GM21737 (cell line): Measurements from ENCODE around the gene PSMD3.

Source experiments
- ATAC-seq: cut with Tn5 transposase; IDR thresholded peaks from one replicate; pipeline ENCODE4 v1.9.1; 2021; ENCODE audit warnings: mild to moderate bottlenecking, moderate library complexity; ENCODE audit not compliant: unreplicated experiment

PSMD3 gene

GRCh38 chr17:40019140-40019991, 38.8 kb downstream of the PSMD3 start:
- ATAC-seq = no peak

GRCh38 chr17:40020146-40020545, 39.5 kb downstream of the PSMD3 start:
- ATAC-seq = no peak

DNA sequence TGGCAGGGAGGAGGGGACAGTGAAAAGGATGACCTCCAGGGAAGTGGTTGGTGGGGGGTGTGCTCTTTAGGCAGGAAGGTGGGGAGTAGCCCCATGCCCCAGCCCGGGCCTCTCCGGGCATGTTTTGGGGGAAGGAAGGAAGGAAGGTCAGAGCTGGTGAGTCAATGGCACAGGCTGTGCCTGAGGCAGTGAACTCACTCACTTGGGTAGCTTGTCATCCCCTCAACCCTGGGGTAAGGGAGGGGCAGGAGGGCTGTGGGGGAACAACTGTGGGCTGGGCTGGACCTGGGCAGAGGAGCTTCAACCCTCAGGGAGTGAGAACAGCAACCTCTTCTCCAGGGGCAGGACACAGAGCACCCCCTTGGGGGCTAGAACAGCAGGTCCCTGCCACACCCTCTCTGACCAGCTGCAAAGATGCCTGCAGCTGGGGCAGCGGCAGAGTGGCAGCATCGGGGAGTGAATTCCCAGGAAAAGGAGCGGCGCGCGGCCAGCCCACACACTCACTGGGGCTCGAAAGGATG, 40.9 kb downstream of the PSMD3 start:
- ATAC-seq = no peak

DNA sequence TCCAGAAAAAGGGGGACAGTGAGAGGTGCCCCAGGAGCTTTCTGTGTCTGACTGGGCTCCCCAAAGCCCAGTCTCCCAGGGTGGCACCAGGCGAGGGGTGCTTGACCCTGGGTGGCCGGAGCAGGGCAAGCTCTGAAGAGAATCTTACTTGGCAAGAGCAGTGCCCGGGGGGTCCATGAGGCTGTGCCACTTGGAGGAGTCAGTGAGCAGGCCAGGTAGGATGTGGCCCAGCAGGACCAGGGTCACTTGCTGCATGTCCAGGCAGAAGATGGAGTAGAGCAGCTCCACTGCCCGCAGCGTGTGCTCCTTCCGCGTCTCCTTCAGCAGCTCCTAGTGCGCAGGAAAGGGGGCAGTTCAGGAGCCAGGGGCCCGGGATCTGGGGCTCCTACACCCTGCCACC, 41.9 kb downstream of the PSMD3 start:
- no peak for ATAC-seq

DNA sequence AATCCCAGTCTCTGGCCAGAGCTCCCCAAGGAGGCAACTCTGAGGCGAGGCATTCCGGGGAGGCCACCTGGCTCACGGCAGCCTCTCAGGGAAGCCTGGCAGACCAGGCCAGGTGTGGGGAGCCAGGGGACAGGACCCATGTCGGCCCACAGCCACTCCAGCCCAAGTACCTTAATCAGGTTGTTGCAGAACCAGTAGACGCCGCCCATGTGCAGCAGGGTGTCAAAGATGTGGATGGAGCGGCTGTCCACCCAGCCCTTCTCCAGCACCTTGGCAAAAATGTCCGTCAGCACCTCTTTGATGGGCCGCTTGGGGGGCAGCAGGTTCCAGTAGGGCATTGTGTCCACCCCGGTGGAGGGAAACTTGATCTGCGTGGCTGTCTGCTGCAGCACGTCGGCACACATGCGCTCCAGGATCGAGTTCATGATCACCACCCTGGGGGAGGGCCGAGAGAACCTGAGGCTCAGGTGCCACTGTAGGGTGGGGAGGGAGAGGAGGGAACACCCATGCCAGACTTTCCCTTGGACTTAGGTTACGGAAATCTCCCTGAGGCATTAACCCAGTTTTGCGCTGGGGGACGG, 42.4 kb downstream of the PSMD3 start:
- no peak for ATAC-seq

DNA sequence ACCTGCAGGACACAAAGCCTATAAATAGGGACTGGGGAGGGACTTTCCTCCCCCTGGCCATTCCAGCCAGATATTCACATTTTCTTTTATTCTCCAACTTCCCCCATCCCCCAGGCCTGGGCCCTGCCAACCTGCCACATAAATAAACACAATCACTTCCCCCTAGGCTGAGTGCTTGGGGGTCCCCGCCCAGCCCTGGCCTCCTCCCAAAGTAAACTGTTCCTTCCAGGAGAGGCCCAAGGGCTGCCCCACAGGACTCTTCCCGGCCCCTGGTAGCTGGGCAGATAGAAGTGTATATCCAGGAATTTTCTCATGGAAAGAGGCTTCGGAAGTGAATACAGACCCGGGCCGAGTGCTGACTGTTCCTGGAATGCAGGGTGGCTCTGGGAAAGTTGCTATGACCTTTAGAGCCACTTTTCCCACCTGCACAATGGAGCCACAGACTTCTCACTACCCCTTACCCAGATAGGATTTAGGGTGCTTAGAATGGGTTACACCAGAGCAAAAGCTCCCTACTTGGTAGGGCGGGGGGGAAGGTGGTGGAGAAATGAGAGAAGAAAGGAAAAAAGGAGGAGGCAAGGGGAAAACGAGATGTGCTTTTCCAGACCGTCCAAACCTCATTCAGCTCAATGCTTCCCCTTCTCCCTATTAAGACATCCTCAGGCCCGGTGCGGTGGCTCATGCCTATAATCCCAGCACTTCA, 43.1 kb downstream of the PSMD3 start:
- ATAC-seq = no peak

DNA sequence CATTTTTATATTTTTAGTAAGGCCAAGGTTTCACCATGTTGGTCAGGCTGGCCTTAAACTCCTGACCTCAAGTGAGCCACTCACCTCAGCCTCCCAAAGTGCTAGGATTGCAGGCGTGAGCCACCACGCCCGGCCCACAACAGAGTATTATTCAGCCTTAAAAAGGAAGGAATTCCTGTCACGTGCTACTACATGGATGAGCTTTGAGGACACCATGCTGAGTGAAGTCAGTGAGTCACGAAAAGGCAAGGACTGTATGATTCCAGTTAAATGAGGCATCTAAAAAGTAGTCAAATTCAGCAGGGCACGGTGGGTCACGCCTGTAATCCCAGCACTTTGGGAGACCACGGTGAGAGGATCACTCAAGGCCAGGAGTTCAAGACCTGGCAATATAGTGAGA, 44.3 kb downstream of the PSMD3 start:
- ATAC-seq = no peak

DNA sequence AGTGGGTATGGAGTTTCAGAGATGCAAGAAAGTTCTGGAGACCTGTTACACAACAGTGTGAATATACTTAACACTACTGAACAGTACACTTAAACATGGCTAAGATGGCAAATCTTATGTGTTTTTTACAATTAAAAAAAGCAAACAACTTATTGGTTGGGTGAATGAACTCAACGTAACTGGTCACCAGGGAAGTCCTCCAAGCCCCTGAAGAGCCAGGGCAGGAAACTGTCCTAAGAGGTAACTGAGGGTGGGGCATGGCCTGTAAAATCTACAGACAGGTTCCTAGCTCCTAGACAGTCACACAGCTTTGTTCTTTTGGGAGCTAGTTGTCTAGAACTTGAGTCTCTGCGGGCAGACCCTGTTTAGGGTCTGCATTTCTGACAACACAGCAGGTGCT, 45.0 kb downstream of the PSMD3 start:
- no peak for ATAC-seq

DNA sequence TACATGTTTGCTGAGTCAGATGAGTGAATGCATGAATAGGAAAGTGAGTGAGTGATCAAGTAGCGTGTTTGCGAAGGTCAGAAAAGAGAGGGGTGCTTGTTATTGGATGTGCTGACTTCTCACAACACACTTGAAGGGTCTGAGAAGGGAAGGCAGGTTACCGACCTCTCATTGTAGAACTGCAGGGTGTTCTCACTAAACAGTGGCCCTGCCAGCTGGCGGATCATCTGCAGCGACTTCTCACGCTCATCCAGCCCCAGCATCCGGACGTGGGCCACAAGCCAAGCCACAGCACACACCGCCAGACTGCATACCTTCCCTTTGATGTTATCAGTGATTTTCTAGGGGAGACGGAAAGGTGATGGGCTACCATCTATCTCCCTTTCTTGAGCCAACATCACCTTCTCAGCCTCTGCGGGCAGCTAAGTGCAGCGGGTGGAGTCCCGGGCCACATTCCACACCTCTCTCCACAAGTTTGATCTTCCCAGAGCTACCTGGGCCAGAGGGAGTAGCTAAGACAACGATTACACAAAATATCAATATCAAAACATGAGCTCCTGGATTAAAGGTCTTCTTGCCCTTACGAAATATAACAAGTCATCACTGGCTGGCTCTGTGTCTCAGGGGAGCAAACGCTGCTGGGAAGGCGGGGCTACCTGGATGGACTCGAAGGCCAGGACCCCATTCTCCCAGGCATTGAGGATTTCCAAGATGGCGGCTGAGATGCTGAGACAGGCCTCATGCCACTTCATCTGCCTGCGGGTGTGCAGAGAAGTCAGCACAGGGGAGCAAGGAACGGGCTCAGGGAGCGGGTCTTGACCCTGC, 45.6 kb downstream of the PSMD3 start:
- no peak for ATAC-seq

GRCh38 chr17:40026816-40027613, 46.4 kb downstream of the PSMD3 start:
- no peak for ATAC-seq

GRCh38 chr17:40027614-40028012, 47.0 kb downstream of the PSMD3 start:
- no peak for ATAC-seq

GRCh38 chr17:40028595-40028994, 48.0 kb downstream of the PSMD3 start:
- ATAC-seq = no peak

GRCh38 chr17:40031706-40032105, 51.1 kb downstream of the PSMD3 start:
- ATAC-seq = no peak

GRCh38 chr17:40032322-40033320, 52.0 kb downstream of the PSMD3 start:
- no peak for ATAC-seq

- no peak for ATAC-seq
Observed at GRCh38 chr17:40033339-40033738, 52.7 kb downstream of the PSMD3 start.

DNA sequence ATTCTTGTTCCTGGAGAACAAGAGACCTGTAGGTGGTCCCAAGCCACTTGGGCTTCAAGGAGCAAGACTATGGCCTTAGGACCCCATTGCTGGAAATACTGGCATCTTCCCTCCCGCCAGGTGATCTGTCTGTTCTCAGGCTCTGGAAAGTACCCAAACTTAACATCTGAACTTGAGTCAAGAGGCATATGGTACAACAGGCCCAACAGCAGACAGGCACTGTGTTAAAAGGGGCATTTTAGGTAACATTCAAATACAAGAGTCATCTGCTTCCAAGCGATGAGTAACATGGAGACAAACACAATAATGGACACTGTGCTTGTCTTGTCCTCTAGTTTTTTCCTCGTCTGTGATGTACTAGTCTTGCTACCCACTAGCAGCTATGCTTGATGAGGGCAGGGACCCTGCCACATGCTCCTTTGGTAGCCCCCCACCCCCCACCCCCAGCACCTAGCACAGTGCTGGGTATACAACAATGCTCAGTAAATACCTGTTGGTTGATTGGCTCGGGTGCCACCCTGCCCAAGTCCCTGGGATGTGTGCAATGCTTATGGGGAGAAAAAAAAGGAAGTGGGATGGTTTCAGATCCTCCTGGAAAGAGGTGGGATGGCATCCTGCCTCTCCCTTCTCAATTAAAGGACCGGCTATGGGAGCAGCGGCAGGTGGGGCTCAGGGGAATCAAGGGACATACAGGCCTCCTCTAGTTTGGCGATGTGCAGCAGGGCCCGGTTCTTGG, 54.0 kb downstream of the PSMD3 start:
- no peak for ATAC-seq

GRCh38 chr17:40035162-40035559, 54.6 kb downstream of the PSMD3 start:
- no peak for ATAC-seq

DNA sequence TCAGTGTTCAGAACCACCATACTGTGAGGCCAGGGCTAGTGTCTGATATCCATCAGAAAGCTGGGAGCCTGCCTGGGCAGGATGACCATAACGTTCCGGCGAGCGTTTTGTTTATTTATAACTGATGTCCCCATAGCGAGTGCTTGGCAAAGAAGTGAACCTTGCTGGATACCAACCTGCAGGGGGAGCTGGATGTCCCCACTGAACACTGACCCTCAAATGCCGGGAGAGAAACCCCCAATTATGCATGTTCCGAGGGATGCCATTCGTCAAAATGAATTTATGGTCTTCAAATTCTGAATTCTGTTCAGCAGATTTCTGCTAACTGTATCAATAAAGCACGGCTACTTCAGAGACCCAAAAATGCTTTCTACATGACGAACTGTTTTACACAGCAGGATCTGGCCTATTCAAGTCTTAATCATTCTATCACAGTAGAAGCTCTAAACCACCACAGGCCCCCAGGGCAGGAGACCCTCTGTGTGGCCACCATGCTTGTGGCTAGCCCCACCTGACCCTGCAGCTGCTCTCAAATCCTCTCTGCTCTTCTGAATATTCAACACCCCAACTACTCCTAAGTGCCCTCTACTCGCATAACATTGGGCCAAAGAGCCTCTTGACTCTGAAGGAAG, 58.4 kb downstream of the PSMD3 start:
- ATAC-seq = no peak
